Measurements from ENCODE around the gene TESK1. TPM values are rescaled to one million over a fixed set of nuclear protein-coding genes. Genes with fewer than 3 reads are reported as not detected.
A peak's percentile ranks its signal among the peaks of the same experiment; 100 is the strongest.

Gene TESK1
- polyA plus RNA-seq, 2 of the 4 experiments (the other 2 are of a cell fraction): 16.5 to 33.0 TPM

DNA sequence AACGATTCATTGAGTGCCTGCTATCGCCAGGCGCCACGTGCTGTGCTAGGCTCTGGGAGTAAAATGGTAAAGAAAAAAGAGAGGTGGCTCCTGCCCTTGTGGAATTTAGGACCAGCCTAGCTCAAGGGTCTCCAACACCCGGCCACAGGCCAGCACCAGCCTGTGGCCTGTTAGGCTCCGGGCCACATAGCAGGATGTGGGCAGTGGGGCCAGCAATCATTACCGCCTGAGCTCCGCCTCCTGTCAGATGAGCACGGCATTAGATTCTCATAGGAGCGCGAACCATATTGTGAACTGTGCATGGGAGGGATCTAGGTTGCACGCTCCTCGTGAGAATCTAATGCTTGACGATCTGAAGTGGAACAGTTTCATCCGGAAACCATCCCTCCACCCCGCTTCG, 51.3 kb downstream of the TESK1 start:
- Histone ChIP-seq H3K9me3 (no peaks in the 10 kb centered on the region), H3K4me3 (no peak overlapping the region), H3K4me2 (no peak overlapping the region), H3K27ac (no peak overlapping the region), H3K4me1 (peaks cover 39% of the 10 kb centered on the region)
- FAIRE-seq (no peak), DNase-seq (ENCODE audit: low read depth in 1 of 2, low spot score in 1 of 2) (no peak), ATAC-seq (no peak)
- CTCF ChIA-PET: interaction anchor here (1.2 to 21.5 kb wide), 11 partner anchors 9 to 239 kb away, joined by 3 to 498 read pairs (median 6); partner anchors contain the start of genes ARHGEF39, CA9, CREB3 and TLN1
- TF ChIP-seq RNF2 (IDR thresholded peaks at IDR 0.05; ENCODE audit: borderline replicate concordance, low read depth): no peak
- TF ChIP-seq FOXS1 (CRISPR knock-in tag; IDR thresholded peaks at IDR 0.05): no peak
- TF ChIP-seq JUN (IDR thresholded peaks at IDR 0.05): no peak
- TF ChIP-seq FOSL2 (IDR thresholded peaks at IDR 0.05): no peak
- no peak for TF ChIP-seq FOSL2 (CRISPR knock-in tag; IDR thresholded peaks at IDR 0.05)
- TF ChIP-seq KDM5A (IDR thresholded peaks at IDR 0.05): no peak
- 92% methylated on average over 17 of the region's 17 CpGs for WGBS (ENCODE audit: missing lambda C conversion rate)
- POLR2A ChIA-PET: interaction anchor here (3.1 kb wide), 1 partner anchor 75 kb away, joined by 38 read pairs; the partner anchor contains the start of genes CREB3 and TLN1

DNA sequence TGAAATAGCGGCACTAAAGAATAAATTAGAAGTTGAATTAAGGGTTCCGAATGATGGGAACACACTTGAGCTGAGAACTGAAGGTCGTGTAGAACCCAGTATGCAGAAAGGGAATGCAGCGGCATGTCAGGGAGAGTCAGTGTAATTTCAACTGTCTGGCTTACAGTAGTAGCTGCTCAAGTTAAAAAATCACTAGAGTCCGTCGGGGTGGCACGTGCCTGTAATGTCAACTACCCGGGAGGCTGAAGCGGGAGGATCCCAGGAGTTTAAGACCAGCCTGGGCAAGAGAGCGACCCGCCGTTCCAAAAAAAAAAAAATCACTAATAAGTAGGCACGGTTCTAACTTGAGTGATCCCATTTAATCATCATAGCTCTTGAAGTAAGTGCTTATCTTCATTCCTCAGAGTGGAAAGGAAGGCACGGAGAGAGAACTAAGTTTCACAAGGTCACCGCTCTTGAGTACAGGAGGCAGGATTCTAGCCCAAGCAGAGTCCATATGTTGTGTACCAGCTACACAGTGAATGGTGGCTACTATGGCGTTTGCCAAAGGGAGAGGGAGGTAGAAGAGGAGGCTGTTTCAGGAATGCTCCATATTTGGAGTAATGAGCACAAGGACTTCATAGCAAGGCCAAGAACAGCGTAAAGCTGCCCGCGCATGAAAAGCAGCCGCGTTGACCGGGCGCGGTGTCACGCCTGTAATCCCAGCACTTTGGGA, 51.9 kb downstream of the TESK1 start:
- peaks cover 33% of the 10 kb centered on the region for H3K4me1 ChIP-seq
- ChIA-PET CTCF (interaction anchor here (1.1 to 21.5 kb wide), 14 partner anchors 8 to 238 kb away, joined by 3 to 498 read pairs (median 9); partner anchors contain the start of genes ARHGEF39, CA9, CREB3 and TLN1), POLR2A (interaction anchor here (1.0 to 3.1 kb wide), 9 partner anchors 11 to 139 kb away, joined by 3 to 38 read pairs (median 7); partner anchors contain the start of genes CREB3, GBA2, RGP1 and TESK1)
- DNase-seq (ENCODE audit: low read depth in 1 of 2, low spot score in 1 of 2) (no peak), ATAC-seq (peak; percentile 19 to 44), FAIRE-seq (no peak)
- peak overlapping the region; percentile 83 for H3K4me2 ChIP-seq
- H3K9me3 ChIP-seq: no peaks in the 10 kb centered on the region
- peak overlapping the region; percentile 39 for H3K4me3 ChIP-seq
- TF ChIP-seq RFX5 (IDR thresholded peaks at IDR 0.05): no peak
- TF ChIP-seq RARB (CRISPR knock-in tag; IDR thresholded peaks at IDR 0.05): no peak
- TF ChIP-seq RCOR1 (IDR thresholded peaks at IDR 0.05; ENCODE audit: low read depth, low read length): no peak
- TF ChIP-seq, protein P1, sequence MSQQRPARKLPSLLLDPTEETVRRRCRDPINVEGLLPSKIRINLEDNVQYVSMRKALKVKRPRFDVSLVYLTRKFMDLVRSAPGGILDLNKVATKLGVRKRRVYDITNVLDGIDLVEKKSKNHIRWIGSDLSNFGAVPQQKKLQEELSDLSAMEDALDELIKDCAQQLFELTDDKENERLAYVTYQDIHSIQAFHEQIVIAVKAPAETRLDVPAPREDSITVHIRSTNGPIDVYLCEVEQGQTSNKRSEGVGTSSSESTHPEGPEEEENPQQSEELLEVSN (IDR thresholded peaks at IDR 0.05; ENCODE audit: borderline replicate concordance, low read depth): no peak
- no peak for TF ChIP-seq BHLHE40 (IDR thresholded peaks at IDR 0.05; ENCODE audit: low read depth, low read length)
- TF ChIP-seq KDM1A (IDR thresholded peaks at IDR 0.05; ENCODE audit: low read depth): no peak
- TF ChIP-seq EP300 (IDR thresholded peaks at IDR 0.05): no peak
- TF ChIP-seq GATA3 (IDR thresholded peaks at IDR 0.05; ENCODE audit: borderline replicate concordance): no peak
- no peak for TF ChIP-seq CBX2 (IDR thresholded peaks at IDR 0.05; ENCODE audit: borderline replicate concordance, low read depth)
- no peak for TF ChIP-seq TFCP2L1 (CRISPR knock-in tag; IDR thresholded peaks at IDR 0.05)
- no peak for TF ChIP-seq RAD21 (conservative IDR thresholded peaks at IDR 0.05 in 1 of 2, IDR thresholded peaks at IDR 0.05 in 1 of 2)
- no peak for TF ChIP-seq NPAS2 (CRISPR knock-in tag; IDR thresholded peaks at IDR 0.05; ENCODE audit: borderline replicate concordance)
- TF ChIP-seq HOXB5 (CRISPR knock-in tag; IDR thresholded peaks at IDR 0.05): no peak
- 46% methylated on average over 25 of the region's 25 CpGs for WGBS (ENCODE audit: missing lambda C conversion rate)
- peak overlapping the region; percentile 65 to 98 for H3K27ac ChIP-seq

GRCh38 chr9:35657546-35658136, 52.6 kb downstream of the TESK1 start, which contains the start of gene RMRP:
Gene RMRP (minus strand): TSS chr9:35658019.
- peaks cover 26% of the 10 kb centered on the region for H3K4me1 ChIP-seq
- DNase-seq (ENCODE audit: low read depth in 1 of 2, low spot score in 1 of 2) (peak; percentile 98 to 100), FAIRE-seq (peak; percentile 74), ATAC-seq (peak; percentile 89 to 95)
- ChIA-PET CTCF (interaction anchor here (0.6 to 21.5 kb wide), 20 partner anchors 10 to 288 kb away, joined by 3 to 498 read pairs (median 6); partner anchors contain the start of genes CA9, CREB3, MSMP and SPAG8), POLR2A (interaction anchor here (0.5 to 3.1 kb wide), 13 partner anchors 10 to 578 kb away, joined by 3 to 38 read pairs (median 5); partner anchors contain the start of genes CREB3, FANCG, GBA2 and RGP1)
- WGBS (ENCODE audit: missing lambda C conversion rate): under 1% methylated on average over 42 of the region's 42 CpGs
- H3K27ac ChIP-seq: peak within 1 kb of the TSS; percentile 93 to 98
- no peaks in the 10 kb centered on the region for H3K9me3 ChIP-seq
- H3K4me3 ChIP-seq: peak within 1 kb of the TSS; percentile 68
- H3K4me2 ChIP-seq: peak within 1 kb of the TSS; percentile 83
- no peak for TF ChIP-seq MAFK (IDR thresholded peaks at IDR 0.05; ENCODE audit: partially characterized antibody)
- TF ChIP-seq NPAS2 (CRISPR knock-in tag; IDR thresholded peaks at IDR 0.05; ENCODE audit: borderline replicate concordance): peak; percentile 95
- no peak for TF ChIP-seq HOXA7 (CRISPR knock-in tag; IDR thresholded peaks at IDR 0.05)
- no peak for TF ChIP-seq ZC3H11A (IDR thresholded peaks at IDR 0.05)
- TF ChIP-seq ZNF302 (CRISPR knock-in tag; IDR thresholded peaks at IDR 0.05): no peak
- peak; percentile 63; the same call in 1 of the 2 replicates for TF ChIP-seq PBX3 (IDR thresholded peaks at IDR 0.05)
- no peak for TF ChIP-seq PHF8 (IDR thresholded peaks at IDR 0.05; ENCODE audit: borderline replicate concordance, low read depth)
- TF ChIP-seq KDM1A (IDR thresholded peaks at IDR 0.05; ENCODE audit: low read depth): no peak
- no peak for TF ChIP-seq CBX2 (IDR thresholded peaks at IDR 0.05; ENCODE audit: borderline replicate concordance, low read depth)
- no peak for TF ChIP-seq HEYL (CRISPR knock-in tag; IDR thresholded peaks at IDR 0.05)
- no peak for TF ChIP-seq HDAC2 (IDR thresholded peaks at IDR 0.05)
- TF ChIP-seq FOXS1 (CRISPR knock-in tag; IDR thresholded peaks at IDR 0.05): no peak
- TF ChIP-seq POLR2A (IDR thresholded peaks at IDR 0.05; ENCODE audit: low read length): no peak
- TF ChIP-seq EHF (CRISPR knock-in tag; IDR thresholded peaks at IDR 0.05): no peak
- no peak for TF ChIP-seq CTCF (IDR thresholded peaks at IDR 0.05)
- TF ChIP-seq HOXB5 (CRISPR knock-in tag; IDR thresholded peaks at IDR 0.05): no peak

Data from A549 (cell line).